Stimulated activated naive CD8-positive, alpha-beta T cell treated with anti-CD3 and anti-CD28 coated beads, Interleukin-15, amount 100 ng/mL, for 72 hours (primary cell): ENCODE measurements around the gene ZSCAN5A.
"Not testable (repeated sequence)": the region's sequence is repeated elsewhere in the genome, so short reads cannot be mapped to it uniquely, and the experiment has no call there.

Experiments
- ATAC-seq: fragments of 150-1000 bp; cut with Tn5 transposase; 2 replicates; pipeline ENCODE4 v1.10.0; 2021; ENCODE audit warnings: mild to moderate bottlenecking, moderate library complexity
- DNase-seq, 2 donors: peaks; one replicate each; pipeline ENCODE4 v3.0.0; 2021 to 2022
- H3K27ac Mint-ChIP-seq, 2 donors: one replicate each; pipeline ENCODE4 v1.8.0; 2022; ENCODE audit warnings: mild to moderate bottlenecking in 2 of 2, mixed read lengths in 2 of 2, moderate library complexity in 2 of 2
- H3K27me3 Mint-ChIP-seq: one replicate; pipeline ENCODE4 v1.8.0; 2022; ENCODE audit warnings: mixed read lengths
- H3K4me1 Mint-ChIP-seq: one replicate; pipeline ENCODE4 v1.8.0; 2022; ENCODE audit warnings: mild to moderate bottlenecking, mixed read lengths
- H3K4me3 Mint-ChIP-seq, 2 donors: one replicate each; pipeline ENCODE4 v1.8.0; 2022; ENCODE audit warnings: mild to moderate bottlenecking in 2 of 2, mixed read lengths in 2 of 2, moderate library complexity in 1 of 2
- H3K9me3 Mint-ChIP-seq, 2 donors: one replicate each; pipeline ENCODE4 v1.8.0; 2022; ENCODE audit warnings: mixed read lengths in 2 of 2

Gene ZSCAN5A

DNA sequence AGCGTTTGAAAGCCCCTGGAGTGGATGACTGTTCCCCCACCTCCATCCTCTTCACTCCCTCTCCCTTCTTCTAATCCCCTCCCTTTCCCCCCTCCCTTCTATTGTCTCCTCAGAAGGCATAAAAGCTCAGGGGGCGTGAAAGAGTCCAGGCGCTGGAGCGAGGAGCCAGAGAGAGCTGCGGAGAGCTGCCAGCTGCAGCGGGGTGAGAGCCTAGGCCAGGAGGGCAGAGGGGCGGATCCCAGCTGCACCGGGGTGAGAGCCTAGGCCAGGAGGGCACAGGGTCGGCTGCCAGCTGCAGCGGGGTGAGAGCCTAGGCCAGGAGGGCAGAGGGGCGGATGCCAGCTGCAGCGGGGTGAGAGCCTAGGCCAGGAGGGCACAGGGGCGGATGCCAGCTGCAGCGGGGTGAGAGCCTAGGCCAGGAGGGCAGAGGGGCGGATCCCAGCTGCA lies 138.8 kb downstream of the ZSCAN5A start, which contains the start of gene GALP:
Gene GALP (plus strand): TSS at position 148 of the 447 bp plus-strand sequence. CDS start 1,101 bp downstream, outside the sequence.
- H3K4me1 Mint-ChIP-seq, H3K4me3 Mint-ChIP-seq, DNase-seq, ATAC-seq, H3K27me3 Mint-ChIP-seq, H3K9me3 Mint-ChIP-seq, H3K27ac Mint-ChIP-seq: not testable (repeated sequence)

DNA sequence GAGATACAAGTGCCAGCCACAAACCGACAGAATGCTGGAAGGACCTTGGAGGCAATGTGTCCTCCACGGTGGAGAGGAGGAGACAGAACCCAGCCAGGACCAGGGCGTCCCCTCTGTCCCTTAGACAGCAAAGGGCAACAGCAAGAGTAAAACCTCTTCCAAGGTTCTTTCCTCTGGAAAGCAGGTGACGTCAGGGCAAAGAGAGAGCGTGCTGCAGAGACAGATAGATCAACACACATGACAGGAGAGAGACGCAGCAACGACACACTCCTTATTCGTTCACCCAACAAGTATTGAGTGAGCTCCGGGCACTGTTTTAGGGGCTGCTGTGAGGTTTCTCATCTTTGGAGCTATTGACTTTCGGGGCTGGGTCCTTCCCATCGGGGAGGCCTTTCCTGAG lies 140.1 kb downstream of the ZSCAN5A start:
- Mint-ChIP-seq H3K9me3 (no peaks in the 10 kb centered on the region), H3K4me3 (no peak overlapping the region), H3K27ac (peak overlapping the region in 1 of 2 donors; percentile 34), H3K4me1 (peaks cover 5% of the 10 kb centered on the region), H3K27me3 (peaks cover 5% of the 10 kb centered on the region)
- no peak for ATAC-seq
- DNase-seq, result no peak

DNA sequence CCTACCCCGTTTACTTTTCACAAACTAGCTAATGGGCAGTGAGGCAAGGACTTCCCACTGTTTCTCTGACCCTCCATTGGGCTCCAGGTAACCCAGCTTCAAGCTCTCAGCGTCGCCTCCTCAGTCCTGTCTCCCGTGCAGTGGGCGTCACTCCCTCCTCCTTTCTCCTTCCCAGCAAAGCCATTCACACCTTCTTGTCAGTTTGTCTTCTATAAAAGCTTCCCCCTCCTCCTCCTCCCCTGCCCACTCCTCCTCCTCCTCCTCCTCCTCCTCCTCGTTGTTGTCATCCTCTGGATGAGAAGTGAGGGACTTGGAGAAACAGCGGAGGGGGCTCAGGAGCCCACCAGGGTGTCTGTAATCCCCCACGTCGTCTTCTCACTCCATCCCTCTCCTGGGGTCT lies 140.6 kb downstream of the ZSCAN5A start:
- ATAC-seq, result no peak
- no peak for DNase-seq
- H3K27me3 Mint-ChIP-seq, result peaks cover 5% of the 10 kb centered on the region
- H3K27ac Mint-ChIP-seq, result peak overlapping the region in 1 of 2 donors; percentile 34
- peaks cover 5% of the 10 kb centered on the region for H3K4me1 Mint-ChIP-seq
- no peak overlapping the region for H3K4me3 Mint-ChIP-seq
- H3K9me3 Mint-ChIP-seq, result no peaks in the 10 kb centered on the region
